Posterior cingulate gyrus (tissue), 11 donors: Measurements from ENCODE around the gene DNHD1.

Source experiments
- DNase-seq, 10 donors: peaks; one replicate each; pipeline versions ENCODE4 v3.0.0 to v3.0.0-alpha.2; 2020 to 2021; ENCODE audit warnings: mixed read lengths in 3 of 10
- intact Hi-C: fragments of 100-400 bp; cut with DNase I; formaldehyde crosslinking; loops from one replicate; pipeline ENCODE4 v1.15.1; 2023

The DNHD1 gene

GRCh38 chr11:6619004-6619745 lies 122.1 kb downstream of the DNHD1 start, which contains the start of gene TPP1:
TPP1 (minus strand) TSS chr11:6619422; CDS start chr11:6619400, 22 bp downstream.
- peak; percentile 90 to 99 (median 95) for DNase-seq
- intact Hi-C loops = loop anchor here (1.0 to 5.0 kb wide), 2 partner anchors 64 to 87 kb away; partner anchors contain the start of gene MRPL17

GRCh38 chr11:6620636-6621035 lies 123.6 kb downstream of the DNHD1 start:
- no peak for DNase-seq
- intact Hi-C loops = no loop called here
